ENCODE measurements around the gene ADRA2B.

Gene ADRA2B

GRCh38 chr2:96138179-96139145 lies 22.1 kb upstream of the ADRA2B start, which contains the start of gene ASTL:
Gene ASTL, minus strand, starts transcription at chr2:96138502. Its CDS starts 66 bp downstream, at chr2:96138436.
- no peak for DNase-seq (ENCODE audit: low read depth in 1 of 2, low spot score in 1 of 2)

GRCh38 chr2:96137321-96138178 lies 21.2 kb upstream of the ADRA2B start:
- DNase-seq (ENCODE audit: low read depth in 1 of 2, low spot score in 1 of 2) = no peak

- DNase-seq (ENCODE audit: low read depth in 1 of 2, low spot score in 1 of 2) = no peak
Observed at GRCh38 chr2:96136129-96136720, 19.9 kb upstream of the ADRA2B start.

- DNase-seq (ENCODE audit: low read depth in 1 of 2, low spot score in 1 of 2) = no peak
Observed at GRCh38 chr2:96135621-96136020, 19.2 kb upstream of the ADRA2B start.

GRCh38 chr2:96135171-96135570 lies 18.8 kb upstream of the ADRA2B start:
- no peak for DNase-seq (ENCODE audit: low read depth in 1 of 2, low spot score in 1 of 2)

- no peak for DNase-seq (ENCODE audit: low read depth in 1 of 2, low spot score in 1 of 2)
Observed at GRCh38 chr2:96134421-96134820, 18.1 kb upstream of the ADRA2B start.

GRCh38 chr2:96131813-96132745 lies 15.7 kb upstream of the ADRA2B start:
- DNase-seq (ENCODE audit: low read depth in 1 of 2, low spot score in 1 of 2) = no peak

- DNase-seq (ENCODE audit: low read depth in 1 of 2, low spot score in 1 of 2) = no peak
Observed at GRCh38 chr2:96131152-96131812, 14.9 kb upstream of the ADRA2B start.

GRCh38 chr2:96130483-96130882 lies 14.1 kb upstream of the ADRA2B start:
- DNase-seq (ENCODE audit: low read depth in 1 of 2, low spot score in 1 of 2) = no peak

- no peak for DNase-seq (ENCODE audit: low read depth in 1 of 2, low spot score in 1 of 2)
Observed at GRCh38 chr2:96129528-96130120, 13.3 kb upstream of the ADRA2B start.

- DNase-seq (ENCODE audit: low read depth in 1 of 2, low spot score in 1 of 2) = no peak
Observed at GRCh38 chr2:96128456-96128855, 12.1 kb upstream of the ADRA2B start.

GRCh38 chr2:96124406-96125265 lies 8.3 kb upstream of the ADRA2B start:
- no peak for DNase-seq (ENCODE audit: low read depth in 1 of 2, low spot score in 1 of 2)

GRCh38 chr2:96123936-96124335 lies 7.6 kb upstream of the ADRA2B start:
- DNase-seq (ENCODE audit: low read depth in 1 of 2, low spot score in 1 of 2) = no peak

GRCh38 chr2:96123290-96123689 lies 6.9 kb upstream of the ADRA2B start:
- DNase-seq (ENCODE audit: low read depth in 1 of 2, low spot score in 1 of 2) = no peak

GRCh38 chr2:96122391-96122790 lies 6.0 kb upstream of the ADRA2B start:
- no peak for DNase-seq (ENCODE audit: low read depth in 1 of 2, low spot score in 1 of 2)

- DNase-seq (ENCODE audit: low read depth in 1 of 2, low spot score in 1 of 2) = no peak
Observed at GRCh38 chr2:96121414-96121813, 5.0 kb upstream of the ADRA2B start.

- no peak for DNase-seq (ENCODE audit: low read depth in 1 of 2, low spot score in 1 of 2)
Observed at GRCh38 chr2:96120991-96121390, 4.6 kb upstream of the ADRA2B start.

GRCh38 chr2:96120091-96120720 lies 3.8 kb upstream of the ADRA2B start:
- no peak for DNase-seq (ENCODE audit: low read depth in 1 of 2, low spot score in 1 of 2)

All from activated CD4-positive, alpha-beta T cell treated with anti-CD3 and anti-CD28 coated beads, Interleukin-2, amount 50 U/mL, for 24 hours (primary cell).